ENCODE results near the gene KCNQ1.

- TF ChIP-seq CTCF (conservative IDR thresholded peaks at IDR 0.05; ENCODE audit: low read length) (no peak), EZH2phosphoT487 (IDR thresholded peaks at IDR 0.05; ENCODE audit: borderline replicate concordance) (no peak)
Observed at GRCh38 chr11:2741377-2742131, 296.7 kb downstream of the KCNQ1 start.

Data from Loucy (cell line).